SH-SY5Y (cell line): ENCODE data around the gene DDAH2.

ENCODE experiments used
- GATA2 ChIP-seq: IDR thresholded peaks from 2 replicates; pipeline ENCODE4 v1.6.1; 2011; ENCODE audit warnings: mild to moderate bottlenecking, low read depth, low read length
- GATA3 ChIP-seq: IDR thresholded peaks from 2 replicates; pipeline ENCODE4 v1.6.1; 2011; ENCODE audit warnings: low read depth, mild to moderate bottlenecking, low read length, moderate library complexity

GRCh38 chr6:31763619-31763940 is 34.5 kb upstream of the DDAH2 start:
- TF ChIP-seq GATA2 = no peak
- no peak for TF ChIP-seq GATA3
